WTC11 (cell line): ENCODE data around the gene PER3. TPM values are rescaled to one million over a fixed set of nuclear protein-coding genes. Genes with fewer than 3 reads are reported as not detected.

Source experiments
- ATAC-seq: fragments of 200-7000 bp; cut with Tn5 transposase; 2 replicates; pipeline ENCODE4 v1.10.0; 2021; ENCODE audit warnings: mild to moderate bottlenecking, moderate library complexity
- CTCF ChIA-PET: fragments of 300-600 bp; sonication (Branson Sonifier 250); formaldehyde crosslinking; loops from one replicate; lab custom pipeline; 2021; ENCODE audit warnings: antibody characterized with exemption; lab: Charles Lee
- POLR2A ChIA-PET: fragments of 350-600 bp; sonication (Branson Sonifier 250); formaldehyde crosslinking; loops from one replicate; lab custom pipeline; 2021; ENCODE audit warnings: antibody characterized with exemption; lab: Charles Lee
- DNase-seq: peaks from one replicate; pipeline ENCODE4 v3.0.0; 2021; ENCODE audit warnings: low spot score
- H3K27ac Mint-ChIP-seq: 2 replicates; pipeline ENCODE4 v1.8.0; 2021; ENCODE audit warnings: mixed read lengths
- H3K27me3 Mint-ChIP-seq: 2 replicates; pipeline ENCODE4 v1.8.0; 2021; ENCODE audit warnings: low read depth, mild to moderate bottlenecking, moderate library complexity, mixed read lengths
- H3K36me3 Mint-ChIP-seq: 2 replicates; pipeline ENCODE4 v1.8.0; 2021; ENCODE audit warnings: mixed read lengths
- H3K4me1 Mint-ChIP-seq: 2 replicates; pipeline ENCODE4 v1.8.0; 2022; ENCODE audit warnings: mixed read lengths
- H3K4me3 Mint-ChIP-seq: 2 replicates; pipeline ENCODE4 v1.8.0; 2021; ENCODE audit warnings: mild to moderate bottlenecking, moderate library complexity, mixed read lengths
- H3K9me3 Mint-ChIP-seq: 2 replicates; pipeline ENCODE4 v1.8.0; 2021; ENCODE audit warnings: mixed read lengths
- ATF1 ChIP-seq: sonication (generic); formaldehyde crosslinking; IDR thresholded peaks from 2 replicates; pipeline ENCODE4 v1.8.1; 2023; ENCODE audit warnings: mild to moderate bottlenecking, moderate library complexity, missing genetic modification reagents
- CBFB ChIP-seq: sonication (generic); formaldehyde crosslinking; IDR thresholded peaks from 2 replicates; pipeline ENCODE4 v1.8.1; 2022; ENCODE audit warnings: mild to moderate bottlenecking, low read depth, missing genetic modification reagents
- CREB1 ChIP-seq: sonication (generic); formaldehyde crosslinking; IDR thresholded peaks from 2 replicates; pipeline ENCODE4 v1.8.0; 2023; ENCODE audit warnings: mild to moderate bottlenecking, missing genetic modification reagents
- EMX1 ChIP-seq: fragments of 250-450 bp; sonication (Bioruptor Pico); IDR thresholded peaks from 2 replicates; pipeline ENCODE4 v1.8.0; 2021; ENCODE audit warnings: mild to moderate bottlenecking
- ESRRA ChIP-seq: sonication (generic); formaldehyde crosslinking; IDR thresholded peaks from 2 replicates; pipeline ENCODE4 v1.8.1; 2022; ENCODE audit warnings: mild to moderate bottlenecking, missing genetic modification reagents, borderline replicate concordance
- FOXP1 ChIP-seq: sonication (generic); formaldehyde crosslinking; IDR thresholded peaks from 2 replicates; pipeline ENCODE4 v1.8.0; 2022; ENCODE audit warnings: missing genetic modification reagents, mild to moderate bottlenecking, moderate library complexity, borderline replicate concordance
- HMGA2 ChIP-seq: fragments of 250-450 bp; sonication (Bioruptor Pico); IDR thresholded peaks from 2 replicates; pipeline ENCODE4 v1.4.0; 2021; ENCODE audit warnings: mild to moderate bottlenecking, moderate library complexity
- JAZF1 ChIP-seq: fragments of 250-450 bp; sonication (Bioruptor Pico); IDR thresholded peaks from 2 replicates; pipeline ENCODE4 v1.9.0; 2021; ENCODE audit warnings: moderate library complexity, mild to moderate bottlenecking, inconsistent platforms
- JUN ChIP-seq: sonication (generic); formaldehyde crosslinking; IDR thresholded peaks from 2 replicates; pipeline ENCODE4 v1.8.0; 2023; ENCODE audit warnings: mild to moderate bottlenecking, missing genetic modification reagents
- MXD4 ChIP-seq: fragments of 250-450 bp; sonication (Bioruptor Pico); IDR thresholded peaks from 2 replicates; pipeline ENCODE4 v1.8.0; 2021; ENCODE audit warnings: mild to moderate bottlenecking, moderate library complexity, borderline replicate concordance
- NR1H2 ChIP-seq: sonication (generic); formaldehyde crosslinking; IDR thresholded peaks from 2 replicates; pipeline ENCODE4 v1.9.0; 2021; ENCODE audit warnings: mild to moderate bottlenecking, moderate library complexity, missing genetic modification reagents
- NR3C1 ChIP-seq: sonication (generic); formaldehyde crosslinking; conservative IDR thresholded peaks from 2 replicates; pipeline ENCODE4 v1.8.1; 2023; ENCODE audit warnings: low read depth, mild to moderate bottlenecking, missing genetic modification reagents
- PRRX2 ChIP-seq: fragments of 250-450 bp; sonication (Bioruptor Pico); IDR thresholded peaks from 2 replicates; pipeline ENCODE4 v1.8.0; 2021; ENCODE audit warnings: mild to moderate bottlenecking
- SOX15 ChIP-seq: fragments of 250-450 bp; sonication (Bioruptor Pico); IDR thresholded peaks from 2 replicates; pipeline ENCODE4 v1.9.0; 2021; ENCODE audit warnings: mild to moderate bottlenecking
- TCF7 ChIP-seq: sonication (generic); formaldehyde crosslinking; IDR thresholded peaks from 2 replicates; pipeline ENCODE4 v1.8.0; 2022; ENCODE audit warnings: mild to moderate bottlenecking, low read depth, missing genetic modification reagents, moderate library complexity
- ZBTB21 ChIP-seq: sonication (generic); formaldehyde crosslinking; IDR thresholded peaks from 2 replicates; pipeline ENCODE4 v1.8.1; 2023; ENCODE audit warnings: mild to moderate bottlenecking, missing genetic modification reagents, borderline replicate concordance
- ZNF121 ChIP-seq: sonication (generic); formaldehyde crosslinking; IDR thresholded peaks from 2 replicates; pipeline ENCODE4 v1.8.0; 2023; ENCODE audit warnings: missing genetic modification reagents
- ZNF396 ChIP-seq: fragments of 250-450 bp; sonication (Bioruptor Pico); IDR thresholded peaks from 2 replicates; pipeline ENCODE4 v1.8.0; 2021; ENCODE audit warnings: mild to moderate bottlenecking, moderate library complexity, borderline replicate concordance
- total RNA-seq: library from RNA; stranded (reverse); gene quantifications from 3 replicates; pipeline ENCODE4 v1.2.3, GENCODE V29; 2021
- TF ChIP-seq, protein P1 (sequence below): sonication (generic); formaldehyde crosslinking; IDR thresholded peaks from 2 replicates; pipeline ENCODE4 v1.8.1; 2022; ENCODE audit warnings: missing genetic modification reagents, borderline replicate concordance
- TF ChIP-seq, protein P2 (sequence below): fragments of 250-450 bp; sonication (Bioruptor Pico); IDR thresholded peaks from 2 replicates; pipeline ENCODE4 v2.1.2; 2022; ENCODE audit warnings: mild to moderate bottlenecking, moderate library complexity
- TF ChIP-seq, protein P3 (sequence below): sonication (generic); formaldehyde crosslinking; IDR thresholded peaks from 2 replicates; pipeline ENCODE4 v1.8.0; 2023; ENCODE audit warnings: mild to moderate bottlenecking, missing genetic modification reagents
- TF ChIP-seq, protein P4 (sequence below): fragments of 250-450 bp; sonication (Bioruptor Pico); conservative IDR thresholded peaks from 2 replicates; pipeline ENCODE4 v1.9.0; 2021; ENCODE audit warnings: mild to moderate bottlenecking
- TF ChIP-seq, protein P5 (sequence below): sonication (generic); formaldehyde crosslinking; IDR thresholded peaks from 2 replicates; pipeline ENCODE4 v1.8.0; 2022; ENCODE audit warnings: mild to moderate bottlenecking, missing genetic modification reagents

The PER3 gene
- total RNA-seq, 1 experiment from 2014 or later = 8.5 TPM

DNA sequence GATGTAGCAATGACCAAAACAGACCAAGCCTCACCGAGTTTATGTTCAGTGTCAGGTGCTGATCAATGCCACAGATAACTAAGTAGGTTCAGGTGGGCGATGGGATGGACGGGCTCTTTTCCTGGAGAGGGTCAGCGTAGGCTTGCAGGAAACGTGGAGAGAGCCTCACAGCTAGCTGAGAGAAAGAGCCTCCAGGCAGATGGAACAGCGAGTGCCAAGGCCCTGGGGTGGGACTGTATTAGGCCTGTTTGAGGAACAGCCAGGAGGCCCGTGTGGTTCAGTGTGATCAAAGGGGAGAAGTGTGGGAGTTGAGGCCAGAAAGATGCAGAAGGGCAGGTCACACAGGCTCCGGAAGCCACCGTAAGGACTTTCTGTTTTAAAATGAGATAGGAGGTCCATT, 76.0 kb downstream of the PER3 start (continued):
- TF ChIP-seq ZNF396 (CRISPR knock-in tag) (no peak), ATF1 (CRISPR knock-in tag) (no peak), NR1H2 (CRISPR knock-in tag) (no peak)
- TF ChIP-seq, protein P1, sequence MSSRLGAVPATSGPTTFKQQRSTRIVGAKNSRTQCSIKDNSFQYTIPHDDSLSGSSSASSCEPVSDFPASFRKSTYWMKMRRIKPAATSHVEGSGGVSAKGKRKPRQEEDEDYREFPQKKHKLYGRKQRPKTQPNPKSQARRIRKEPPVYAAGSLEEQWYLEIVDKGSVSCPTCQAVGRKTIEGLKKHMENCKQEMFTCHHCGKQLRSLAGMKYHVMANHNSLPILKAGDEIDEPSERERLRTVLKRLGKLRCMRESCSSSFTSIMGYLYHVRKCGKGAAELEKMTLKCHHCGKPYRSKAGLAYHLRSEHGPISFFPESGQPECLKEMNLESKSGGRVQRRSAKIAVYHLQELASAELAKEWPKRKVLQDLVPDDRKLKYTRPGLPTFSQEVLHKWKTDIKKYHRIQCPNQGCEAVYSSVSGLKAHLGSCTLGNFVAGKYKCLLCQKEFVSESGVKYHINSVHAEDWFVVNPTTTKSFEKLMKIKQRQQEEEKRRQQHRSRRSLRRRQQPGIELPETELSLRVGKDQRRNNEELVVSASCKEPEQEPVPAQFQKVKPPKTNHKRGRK (CRISPR knock-in tag) = no peak
- TF ChIP-seq, protein P2, sequence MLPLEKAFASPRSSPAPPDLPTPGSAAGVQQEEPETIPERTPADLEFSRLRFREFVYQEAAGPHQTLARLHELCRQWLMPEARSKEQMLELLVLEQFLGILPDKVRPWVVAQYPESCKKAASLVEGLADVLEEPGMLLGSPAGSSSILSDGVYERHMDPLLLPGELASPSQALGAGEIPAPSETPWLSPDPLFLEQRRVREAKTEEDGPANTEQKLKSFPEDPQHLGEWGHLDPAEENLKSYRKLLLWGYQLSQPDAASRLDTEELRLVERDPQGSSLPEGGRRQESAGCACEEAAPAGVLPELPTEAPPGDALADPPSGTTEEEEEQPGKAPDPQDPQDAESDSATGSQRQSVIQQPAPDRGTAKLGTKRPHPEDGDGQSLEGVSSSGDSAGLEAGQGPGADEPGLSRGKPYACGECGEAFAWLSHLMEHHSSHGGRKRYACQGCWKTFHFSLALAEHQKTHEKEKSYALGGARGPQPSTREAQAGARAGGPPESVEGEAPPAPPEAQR (CRISPR knock-in tag) = no peak
- TF ChIP-seq, all 79 proteins: peak for 0

DNA sequence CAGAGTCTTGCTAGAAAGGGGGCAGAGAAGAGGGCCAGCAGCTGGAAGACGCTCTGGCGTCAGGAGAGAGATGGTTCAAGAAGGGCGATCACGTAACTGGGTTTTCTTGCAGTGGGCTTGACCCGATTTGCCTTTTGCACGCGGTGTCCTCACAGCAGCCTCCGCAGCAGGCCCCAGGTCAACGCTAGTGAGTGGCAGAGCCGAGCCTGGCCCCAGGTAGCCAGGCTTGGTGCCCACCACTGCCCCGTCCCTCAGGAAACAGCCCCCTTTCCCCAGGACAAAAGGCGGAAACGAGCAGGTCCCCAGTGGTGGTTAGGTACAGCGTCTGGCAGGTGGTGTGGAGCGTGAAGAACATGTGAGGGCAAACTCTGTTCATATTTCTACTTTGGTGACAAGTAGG, 77.4 kb downstream of the PER3 start:
- no peaks in the 10 kb centered on the region; the same call in 1 of the 2 replicates for H3K9me3 Mint-ChIP-seq
- no peaks in the 10 kb centered on the region for H3K36me3 Mint-ChIP-seq

DNA sequence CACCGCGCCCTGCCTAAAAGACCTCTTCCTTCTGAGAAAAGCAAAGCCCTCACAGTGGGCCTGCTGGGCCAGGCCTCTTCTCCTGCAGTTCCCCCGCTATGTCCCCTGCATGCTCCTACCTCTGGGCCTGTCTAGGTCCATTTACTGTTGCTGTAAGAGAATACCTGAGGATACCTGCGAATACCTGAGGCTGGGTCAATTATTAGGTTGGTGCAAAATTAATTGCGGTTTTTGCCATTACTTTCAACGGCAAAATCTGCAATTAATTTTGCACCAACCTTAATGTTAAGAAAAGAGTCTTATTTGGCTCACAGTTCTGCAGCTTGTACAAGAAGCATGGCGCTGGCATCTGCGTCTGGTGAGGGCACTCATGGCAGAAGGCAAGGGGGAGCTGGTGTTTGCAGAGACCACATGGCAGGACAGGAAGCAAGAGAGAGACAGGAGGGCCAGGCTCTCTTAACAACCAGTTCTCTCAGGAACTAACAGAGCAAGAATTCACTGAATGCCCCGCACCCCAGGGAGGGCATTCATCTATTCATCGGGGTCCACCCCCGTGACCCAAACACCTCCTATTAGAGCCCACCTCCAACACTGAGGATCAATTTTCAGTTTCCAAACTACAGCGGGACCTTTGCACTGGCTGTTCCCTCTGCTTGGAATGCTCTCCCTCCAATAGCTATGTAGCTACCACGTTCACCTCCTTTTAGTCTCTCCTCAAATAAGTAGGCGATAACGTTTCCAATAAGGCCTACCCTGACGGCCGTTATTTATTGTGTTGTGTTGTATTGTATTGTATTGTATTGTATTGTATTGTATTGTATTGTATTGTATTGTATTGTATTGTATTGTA, 78.3 kb downstream of the PER3 start:
- H3K9me3 Mint-ChIP-seq = no peaks in the 10 kb centered on the region; the same call in 1 of the 2 replicates
- ChIA-PET CTCF (no interaction called here), POLR2A (no interaction called here)
- DNase-seq (no peak), ATAC-seq (peak; percentile 22; the same call in 1 of the 2 replicates)
- H3K27me3 Mint-ChIP-seq = no peaks in the 10 kb centered on the region
- TF ChIP-seq, protein P3, sequence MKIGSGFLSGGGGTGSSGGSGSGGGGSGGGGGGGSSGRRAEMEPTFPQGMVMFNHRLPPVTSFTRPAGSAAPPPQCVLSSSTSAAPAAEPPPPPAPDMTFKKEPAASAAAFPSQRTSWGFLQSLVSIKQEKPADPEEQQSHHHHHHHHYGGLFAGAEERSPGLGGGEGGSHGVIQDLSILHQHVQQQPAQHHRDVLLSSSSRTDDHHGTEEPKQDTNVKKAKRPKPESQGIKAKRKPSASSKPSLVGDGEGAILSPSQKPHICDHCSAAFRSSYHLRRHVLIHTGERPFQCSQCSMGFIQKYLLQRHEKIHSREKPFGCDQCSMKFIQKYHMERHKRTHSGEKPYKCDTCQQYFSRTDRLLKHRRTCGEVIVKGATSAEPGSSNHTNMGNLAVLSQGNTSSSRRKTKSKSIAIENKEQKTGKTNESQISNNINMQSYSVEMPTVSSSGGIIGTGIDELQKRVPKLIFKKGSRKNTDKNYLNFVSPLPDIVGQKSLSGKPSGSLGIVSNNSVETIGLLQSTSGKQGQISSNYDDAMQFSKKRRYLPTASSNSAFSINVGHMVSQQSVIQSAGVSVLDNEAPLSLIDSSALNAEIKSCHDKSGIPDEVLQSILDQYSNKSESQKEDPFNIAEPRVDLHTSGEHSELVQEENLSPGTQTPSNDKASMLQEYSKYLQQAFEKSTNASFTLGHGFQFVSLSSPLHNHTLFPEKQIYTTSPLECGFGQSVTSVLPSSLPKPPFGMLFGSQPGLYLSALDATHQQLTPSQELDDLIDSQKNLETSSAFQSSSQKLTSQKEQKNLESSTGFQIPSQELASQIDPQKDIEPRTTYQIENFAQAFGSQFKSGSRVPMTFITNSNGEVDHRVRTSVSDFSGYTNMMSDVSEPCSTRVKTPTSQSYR = no peak
- TF ChIP-seq, protein P4, sequence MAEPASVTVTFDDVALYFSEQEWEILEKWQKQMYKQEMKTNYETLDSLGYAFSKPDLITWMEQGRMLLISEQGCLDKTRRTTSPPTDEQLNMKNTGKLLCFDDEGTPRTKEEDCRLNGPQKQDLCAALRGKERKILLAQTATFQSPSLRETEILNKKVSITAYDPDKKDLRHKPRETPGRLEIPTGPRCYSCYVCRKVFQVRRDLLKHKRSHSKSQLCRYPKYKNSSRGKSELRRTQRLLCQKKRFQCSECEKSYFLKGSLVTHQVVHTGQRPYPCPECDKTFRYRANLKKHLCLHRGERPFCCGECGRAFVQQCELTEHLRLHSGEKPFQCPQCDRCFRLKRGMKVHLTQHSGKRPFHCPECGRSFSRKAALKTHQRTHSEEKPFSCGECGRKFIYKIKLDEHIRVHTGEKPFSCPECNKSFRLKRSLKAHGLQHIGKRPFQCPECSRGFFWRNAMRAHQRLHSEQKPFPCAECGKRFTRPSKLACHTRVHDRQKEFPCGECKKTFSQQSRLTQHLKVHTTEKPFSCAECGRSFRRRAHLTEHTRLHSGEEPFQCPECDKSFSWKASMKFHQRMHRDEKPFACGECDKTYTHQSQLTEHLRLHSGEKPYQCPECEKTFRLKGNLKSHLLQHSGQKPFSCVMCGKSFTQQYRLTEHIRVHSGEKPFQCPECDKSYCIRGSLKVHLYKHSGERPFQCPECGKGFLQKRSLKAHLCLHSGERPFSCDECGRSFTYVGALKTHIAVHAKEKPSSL (CRISPR knock-in tag) = no peak
- no peak for TF ChIP-seq MXD4 (CRISPR knock-in tag)
- no peak for TF ChIP-seq SOX15 (CRISPR knock-in tag)
- TF ChIP-seq, protein P5, sequence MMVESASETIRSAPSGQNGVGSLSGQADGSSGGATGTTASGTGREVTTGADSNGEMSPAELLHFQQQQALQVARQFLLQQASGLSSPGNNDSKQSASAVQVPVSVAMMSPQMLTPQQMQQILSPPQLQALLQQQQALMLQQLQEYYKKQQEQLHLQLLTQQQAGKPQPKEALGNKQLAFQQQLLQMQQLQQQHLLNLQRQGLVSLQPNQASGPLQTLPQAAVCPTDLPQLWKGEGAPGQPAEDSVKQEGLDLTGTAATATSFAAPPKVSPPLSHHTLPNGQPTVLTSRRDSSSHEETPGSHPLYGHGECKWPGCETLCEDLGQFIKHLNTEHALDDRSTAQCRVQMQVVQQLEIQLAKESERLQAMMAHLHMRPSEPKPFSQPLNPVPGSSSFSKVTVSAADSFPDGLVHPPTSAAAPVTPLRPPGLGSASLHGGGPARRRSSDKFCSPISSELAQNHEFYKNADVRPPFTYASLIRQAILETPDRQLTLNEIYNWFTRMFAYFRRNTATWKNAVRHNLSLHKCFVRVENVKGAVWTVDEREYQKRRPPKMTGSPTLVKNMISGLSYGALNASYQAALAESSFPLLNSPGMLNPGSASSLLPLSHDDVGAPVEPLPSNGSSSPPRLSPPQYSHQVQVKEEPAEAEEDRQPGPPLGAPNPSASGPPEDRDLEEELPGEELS (CRISPR knock-in tag) = no peak
- no peak for TF ChIP-seq CREB1 (CRISPR knock-in tag)
- TF ChIP-seq ESRRA (CRISPR knock-in tag) = no peak
- TF ChIP-seq TCF7 (CRISPR knock-in tag) = no peak
- no peak for TF ChIP-seq ZBTB21
- no peak for TF ChIP-seq ZNF396 (CRISPR knock-in tag)
- no peak for TF ChIP-seq CBFB (CRISPR knock-in tag)
- no peak for TF ChIP-seq NR3C1 (CRISPR knock-in tag)
- no peak for TF ChIP-seq EMX1 (CRISPR knock-in tag)
- TF ChIP-seq, protein P1 (CRISPR knock-in tag) = no peak
- no peak for TF ChIP-seq HMGA2
- TF ChIP-seq JUN (CRISPR knock-in tag) = no peak
- no peaks in the 10 kb centered on the region for H3K36me3 Mint-ChIP-seq
- no peak overlapping the region for H3K4me3 Mint-ChIP-seq
- H3K4me1 Mint-ChIP-seq = no peaks in the 10 kb centered on the region
- H3K27ac Mint-ChIP-seq = no peak overlapping the region

More for the DNA sequence above, 77.4 kb downstream of the PER3 start:
- POLR2A ChIA-PET = no interaction called here
- no peak overlapping the region for H3K4me3 Mint-ChIP-seq
- TF ChIP-seq SOX15 (CRISPR knock-in tag) = no peak
- no peak for TF ChIP-seq ZNF121 (CRISPR knock-in tag)
- no peak for TF ChIP-seq FOXP1 (CRISPR knock-in tag)
- no peak for TF ChIP-seq PRRX2 (CRISPR knock-in tag)
- no peak for TF ChIP-seq JAZF1 (CRISPR knock-in tag)
- TF ChIP-seq, all 79 proteins: peak for 0
- no peak for ATAC-seq
- CTCF ChIA-PET = no interaction called here
- Mint-ChIP-seq H3K4me1 (peaks cover under 1% of the 10 kb centered on the region), H3K27me3 (no peaks in the 10 kb centered on the region), H3K27ac (no peak overlapping the region)
- no peak for DNase-seq
